Measurements from ENCODE around the gene VPS26C.
A peak's percentile ranks its signal among the peaks of the same experiment; 100 is the strongest.
"Not testable (repeated sequence)": the region's sequence is repeated elsewhere in the genome, so short reads cannot be mapped to it uniquely, and the experiment has no call there.

Gene VPS26C

GRCh38 chr21:37267269-37268185 is at the start of gene VPS26C:
TSS of gene VPS26C (minus strand) at chr21:37267334. CDS start at chr21:37267294, 40 bp downstream.
- peak; percentile 96 for DNase-seq

- DNase-seq, result not testable (repeated sequence)
Measured at GRCh38 chr21:37316072-37316471, 48.9 kb upstream of the VPS26C start.

GRCh38 chr21:37300114-37300751 is 33.1 kb upstream of the VPS26C start:
- no peak for DNase-seq

- no peak for DNase-seq
Measured at GRCh38 chr21:37297364-37297763, 30.2 kb upstream of the VPS26C start.

- no peak for DNase-seq
Measured at GRCh38 chr21:37294679-37295078, 27.5 kb upstream of the VPS26C start.

GRCh38 chr21:37292941-37293340 is 25.8 kb upstream of the VPS26C start:
- DNase-seq, result no peak

- DNase-seq, result no peak
Measured at GRCh38 chr21:37292041-37292440, 24.9 kb upstream of the VPS26C start.

GRCh38 chr21:37283191-37283710 is 16.1 kb upstream of the VPS26C start:
- DNase-seq, result not testable (repeated sequence)

GRCh38 chr21:37282602-37283001 is 15.5 kb upstream of the VPS26C start:
- not testable (repeated sequence) for DNase-seq

GRCh38 chr21:37281993-37282392 is 14.9 kb upstream of the VPS26C start:
- DNase-seq, result no peak

- DNase-seq, result no peak
Measured at GRCh38 chr21:37281579-37281978, 14.4 kb upstream of the VPS26C start.

GRCh38 chr21:37279271-37279670 is 12.1 kb upstream of the VPS26C start:
- DNase-seq, result not testable (repeated sequence)

- DNase-seq, result no peak
Measured at GRCh38 chr21:37278199-37278598, 11.1 kb upstream of the VPS26C start.

- DNase-seq, result peak; percentile 46
Measured at GRCh38 chr21:37276377-37276776, 9.2 kb upstream of the VPS26C start.

GRCh38 chr21:37273911-37274690 is 7.0 kb upstream of the VPS26C start:
- no peak for DNase-seq

- DNase-seq, result no peak
Measured at GRCh38 chr21:37273440-37273839, 6.3 kb upstream of the VPS26C start.

- DNase-seq, result no peak
Measured at GRCh38 chr21:37272897-37273296, 5.8 kb upstream of the VPS26C start.

GRCh38 chr21:37270576-37271365 is 3.6 kb upstream of the VPS26C start:
- no peak for DNase-seq

- no peak for DNase-seq
Measured at GRCh38 chr21:37269481-37269880, 2.3 kb upstream of the VPS26C start.

- no peak for DNase-seq
Measured at GRCh38 chr21:37268186-37268503, 1.0 kb upstream of the VPS26C start.

GRCh38 chr21:37266515-37267221 is 466 bp downstream of the VPS26C start:
- DNase-seq, result no peak

- no peak for DNase-seq
Measured at GRCh38 chr21:37264808-37265207, 2.3 kb downstream of the VPS26C start.

Measured in SIG-M5 (cell line).